GM23248 (cell line): ENCODE data around the gene ARHGAP26.

Experiments used
- EZH2 ChIP-seq: fragments of 200-600 bp; sonication (generic); IDR thresholded peaks from 2 replicates; pipeline ENCODE4 v1.6.1; 2018; ENCODE audit warnings: antibody characterized with exemption, mild to moderate bottlenecking; ENCODE audit not compliant: insufficient read depth, poor library complexity, severe bottlenecking
- EZH2phosphoT487 ChIP-seq: fragments of 200-600 bp; sonication (generic); IDR thresholded peaks from 2 replicates; pipeline ENCODE4 v1.6.1; 2018; ENCODE audit warnings: antibody characterized with exemption, moderate library complexity, mild to moderate bottlenecking, low read depth; ENCODE audit not compliant: insufficient read depth

- TF ChIP-seq EZH2 = no peak
- TF ChIP-seq EZH2phosphoT487 = no peak
These were observed 82.4 kb downstream of the ARHGAP26 start for GRCh38 chr5:142852416-142853198.
